GM21825 (cell line): ENCODE measurements around the gene FNDC1.
"Not testable (repeated sequence)": the region's sequence is repeated elsewhere in the genome, so short reads cannot be mapped to it uniquely, and the experiment has no call there.

Experiments
- ATAC-seq: cut with Tn5 transposase; IDR thresholded peaks from one replicate; pipeline ENCODE4 v1.9.1; 2021; ENCODE audit warnings: mild to moderate bottlenecking, moderate library complexity; ENCODE audit not compliant: unreplicated experiment

The FNDC1 gene

GRCh38 chr6:159169193-159169555 is at the start of gene FNDC1:
FNDC1 (plus strand) TSS chr6:159169400; CDS start chr6:159169597, 197 bp downstream.
- no peak for ATAC-seq

GRCh38 chr6:159119791-159120190 is 49.4 kb upstream of the FNDC1 start:
- ATAC-seq = no peak

GRCh38 chr6:159121486-159121885 is 47.7 kb upstream of the FNDC1 start:
- ATAC-seq = no peak

DNA sequence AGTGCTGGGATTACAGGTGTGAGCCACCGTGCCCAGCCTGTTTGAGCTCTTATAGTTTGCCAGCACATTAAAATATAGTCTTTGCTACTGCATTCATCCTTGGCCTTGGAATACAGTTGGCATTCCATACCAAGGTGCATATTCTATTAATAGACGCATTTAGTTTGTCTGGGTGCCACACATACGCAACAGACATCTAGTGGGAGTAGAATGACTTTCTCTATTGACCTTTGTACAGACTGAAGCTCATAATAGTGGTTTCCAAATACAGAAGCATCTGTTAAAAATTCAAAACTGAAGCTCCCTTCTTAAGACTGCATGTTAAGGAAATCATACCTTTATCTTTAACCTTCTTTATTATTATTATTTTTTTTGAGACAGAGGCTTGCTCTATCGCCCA is 46.7 kb upstream of the FNDC1 start:
- no peak for ATAC-seq

- not testable (repeated sequence) for ATAC-seq
Measured at GRCh38 chr6:159123831-159124230, 45.4 kb upstream of the FNDC1 start.

DNA sequence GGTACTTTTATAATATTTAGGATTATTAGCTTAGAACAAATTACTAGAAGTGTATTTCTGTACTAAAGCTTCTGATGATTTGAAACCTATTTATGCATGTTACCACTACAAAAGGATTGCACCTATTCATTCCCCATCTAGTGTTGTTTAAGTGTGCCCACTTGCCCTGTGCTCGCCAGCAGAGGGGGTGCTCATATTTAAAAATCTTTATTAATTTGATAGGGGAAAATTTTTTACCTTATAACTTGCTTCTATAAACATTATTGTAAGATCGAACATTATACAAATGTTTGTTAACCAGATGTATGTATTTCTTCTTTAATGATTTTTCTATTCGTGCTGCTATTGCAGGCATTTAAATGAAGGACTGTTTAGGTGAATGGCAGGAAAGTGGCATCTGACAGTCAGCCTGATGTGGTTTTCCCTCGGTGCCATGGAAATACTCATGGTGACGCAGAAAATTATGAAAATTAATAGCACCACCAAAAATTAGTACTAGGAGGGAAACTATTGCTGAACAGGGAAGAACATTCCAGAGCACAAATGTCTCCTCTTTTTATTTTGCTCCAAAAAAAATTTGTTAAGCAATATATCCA is 44.1 kb upstream of the FNDC1 start:
- no peak for ATAC-seq

DNA sequence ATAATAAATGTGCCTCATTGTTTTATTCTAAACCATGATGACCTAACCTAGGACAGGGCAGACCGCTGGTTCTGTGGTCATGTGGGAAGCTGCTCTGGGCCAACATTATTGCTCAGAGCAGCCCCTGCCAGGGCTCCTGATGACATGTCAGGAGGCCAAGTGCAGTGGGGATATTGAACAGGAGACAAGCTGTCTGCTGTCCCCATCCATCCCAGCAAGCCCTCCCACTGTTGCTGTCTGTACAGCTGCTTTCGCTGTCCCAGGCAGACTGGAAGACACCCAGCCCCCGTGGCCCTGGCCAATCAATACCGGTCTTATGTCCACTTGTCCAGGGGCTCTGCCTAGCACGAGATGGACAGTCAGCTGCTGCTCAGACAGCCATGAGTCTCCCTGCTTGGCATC is 43.2 kb upstream of the FNDC1 start:
- ATAC-seq = no peak

DNA sequence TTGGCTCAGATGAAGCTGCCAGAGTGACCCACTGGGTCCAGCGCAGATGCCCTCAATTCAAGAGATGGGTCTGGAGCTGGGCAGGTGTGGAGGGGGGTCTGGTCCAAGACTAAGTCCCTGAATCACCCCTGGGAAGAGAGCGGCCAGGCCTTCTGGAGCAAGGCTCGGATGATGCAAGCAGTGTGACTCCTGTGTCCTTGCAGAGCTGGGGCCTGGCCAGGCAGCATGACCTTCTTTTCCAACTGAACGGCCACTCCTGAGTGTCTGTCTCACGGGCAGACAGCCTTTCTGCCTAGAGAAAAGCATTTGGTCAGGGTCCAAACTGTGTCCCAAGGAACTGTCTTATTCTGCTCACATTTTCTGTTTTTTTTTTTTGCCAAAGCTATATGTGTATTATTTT is 42.6 kb upstream of the FNDC1 start:
- no peak for ATAC-seq

DNA sequence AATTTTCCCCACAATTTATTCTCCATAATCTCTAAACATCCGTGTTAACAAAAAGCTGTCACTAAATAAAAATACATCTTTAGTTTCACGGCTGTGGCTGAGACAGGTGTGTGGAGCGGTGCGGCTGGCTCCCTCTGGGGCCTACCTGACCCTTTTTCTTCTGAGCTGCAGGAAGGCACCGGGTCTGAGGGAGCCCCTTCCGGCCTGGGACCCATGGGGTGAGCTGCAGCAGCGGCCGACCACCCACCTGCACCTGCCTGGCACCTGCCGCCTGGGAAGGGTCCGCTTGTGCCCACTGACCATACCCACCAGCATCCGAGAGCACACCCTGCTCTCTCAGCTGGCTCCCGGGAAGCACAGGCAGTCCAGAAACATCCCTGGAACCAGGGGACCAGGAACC is 41.5 kb upstream of the FNDC1 start:
- no peak for ATAC-seq

GRCh38 chr6:159128978-159129377 is 40.2 kb upstream of the FNDC1 start:
- ATAC-seq = no peak

- ATAC-seq = no peak
Measured at GRCh38 chr6:159130846-159131245, 38.4 kb upstream of the FNDC1 start.

- ATAC-seq = no peak
Measured at GRCh38 chr6:159131709-159132108, 37.5 kb upstream of the FNDC1 start.

- no peak for ATAC-seq
Measured at GRCh38 chr6:159132664-159133063, 36.5 kb upstream of the FNDC1 start.

DNA sequence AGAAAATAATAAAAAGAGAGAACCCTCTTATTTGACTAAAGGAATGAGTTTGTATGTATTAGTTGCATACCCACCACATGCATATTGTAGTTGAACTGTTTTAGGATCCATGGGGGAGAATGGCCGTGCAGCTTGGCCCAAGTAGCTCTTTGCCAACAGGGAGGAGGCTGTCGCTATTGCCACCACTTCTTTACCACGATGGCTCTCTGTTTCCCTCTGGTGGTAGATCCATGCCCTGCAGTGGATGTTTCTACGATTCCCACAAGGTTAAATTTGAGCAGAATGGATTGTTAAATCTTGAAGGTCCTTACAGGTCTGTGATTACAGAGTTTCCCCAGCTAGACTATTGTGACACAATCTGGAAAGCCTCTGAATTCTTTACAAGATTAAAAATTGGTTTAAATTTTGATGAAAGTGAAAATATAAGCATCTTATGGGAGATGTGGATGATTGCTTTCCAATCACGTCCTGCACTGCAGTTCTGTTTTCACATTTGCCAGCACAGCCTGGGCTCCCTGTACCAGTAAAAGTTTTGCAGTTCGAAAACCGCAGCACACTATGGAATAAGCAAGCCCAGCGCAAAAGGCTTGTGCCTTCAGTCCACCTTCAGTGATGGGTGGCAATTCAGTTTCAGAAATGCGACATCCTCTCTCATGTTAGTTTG is 34.4 kb upstream of the FNDC1 start:
- peak; percentile 58 for ATAC-seq

DNA sequence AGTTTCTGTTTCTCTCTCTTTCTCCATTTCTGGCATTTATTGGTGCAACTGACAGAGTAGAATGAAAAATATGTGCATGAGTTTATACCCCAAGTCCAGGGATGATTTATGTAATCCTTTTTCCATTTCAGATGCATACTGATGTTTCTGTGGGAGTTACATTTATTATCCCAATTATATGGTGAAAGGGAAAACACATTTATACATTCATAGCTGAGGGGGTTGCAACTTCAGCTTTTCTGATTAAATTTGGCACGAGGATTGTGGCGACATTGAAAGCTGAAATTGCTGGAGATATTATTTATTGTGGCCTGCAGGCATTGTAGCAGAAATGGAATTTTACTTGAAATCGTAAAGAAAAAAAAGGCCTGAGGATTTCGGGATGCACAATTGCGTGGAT is 31.5 kb upstream of the FNDC1 start:
- ATAC-seq = no peak

DNA sequence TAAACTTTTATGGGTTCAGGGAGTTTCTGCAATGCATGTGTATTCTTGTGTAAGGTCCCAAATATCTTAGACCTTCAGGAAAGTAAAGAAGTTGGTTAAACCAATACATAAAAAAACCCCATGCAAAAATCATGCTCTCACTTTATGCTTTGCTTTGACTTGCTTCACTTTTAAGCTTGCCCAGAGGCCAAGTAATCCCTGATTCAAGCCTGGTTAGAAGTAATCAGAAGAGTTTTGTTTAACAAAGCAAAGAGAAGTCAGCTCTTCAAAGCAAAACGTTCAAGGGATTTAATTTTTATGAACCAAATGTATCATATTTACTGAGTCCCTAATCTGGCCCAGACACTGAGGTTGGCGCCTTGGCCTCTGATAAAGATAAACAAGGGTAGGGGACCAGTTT is 26.7 kb upstream of the FNDC1 start:
- ATAC-seq = no peak

DNA sequence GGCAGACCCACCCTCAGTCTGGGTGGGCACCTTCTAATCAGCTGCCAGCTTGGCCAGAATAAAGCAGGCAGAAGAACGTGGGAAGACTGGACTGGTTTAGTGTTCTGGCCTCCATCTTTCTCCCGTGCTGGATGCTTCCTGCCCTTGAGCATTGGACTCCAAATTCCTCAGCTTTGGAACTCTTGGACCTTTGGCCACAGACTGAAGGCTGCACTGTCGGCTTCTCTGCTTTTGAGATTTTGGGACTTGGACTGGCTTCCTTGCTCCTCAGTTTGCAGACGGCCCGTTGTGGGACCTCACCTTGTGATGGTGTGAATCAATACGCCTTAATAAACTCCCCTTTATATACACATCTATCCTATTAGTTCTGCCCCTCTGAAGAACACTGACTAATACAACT is 20.6 kb upstream of the FNDC1 start:
- ATAC-seq = no peak

DNA sequence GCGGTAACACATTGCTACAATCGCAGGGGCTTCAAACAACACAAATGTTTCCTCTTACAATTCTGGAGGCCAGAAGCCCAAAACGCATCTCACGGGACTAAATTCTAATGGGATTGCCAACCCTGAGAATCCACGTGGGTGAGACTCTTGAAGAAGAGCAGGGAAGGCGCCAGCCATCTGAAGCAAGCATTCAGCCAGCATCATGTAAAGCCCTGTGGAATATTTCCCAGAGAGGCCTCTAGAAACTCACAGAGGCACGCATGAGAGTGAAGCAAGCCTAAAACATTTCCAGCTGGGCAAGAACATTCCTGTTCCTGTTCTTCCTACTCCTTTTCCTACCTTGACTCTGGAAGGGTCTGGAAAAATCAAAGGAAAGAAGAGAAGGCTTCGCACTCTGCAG is 19.6 kb upstream of the FNDC1 start:
- ATAC-seq = no peak

GRCh38 chr6:159151266-159151855 is 17.8 kb upstream of the FNDC1 start:
- no peak for ATAC-seq

DNA sequence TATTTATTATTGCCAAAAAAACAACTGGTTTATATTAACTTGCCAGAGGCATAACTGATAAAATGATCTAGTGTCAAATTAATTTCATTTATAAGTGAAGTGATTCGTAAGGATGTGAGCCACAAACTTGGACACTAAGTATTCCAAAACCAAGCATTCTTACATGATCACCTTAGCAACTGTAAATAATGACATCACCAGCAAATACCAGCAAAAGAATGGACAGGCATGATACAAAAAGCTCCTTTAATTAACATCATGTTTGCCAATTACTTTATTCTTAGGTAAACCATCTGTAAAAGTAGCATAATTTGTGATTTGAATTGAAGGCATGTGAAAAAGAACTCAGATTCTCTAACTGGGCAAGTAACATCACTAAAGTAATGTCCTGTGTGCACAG is 17.2 kb upstream of the FNDC1 start:
- no peak for ATAC-seq

DNA sequence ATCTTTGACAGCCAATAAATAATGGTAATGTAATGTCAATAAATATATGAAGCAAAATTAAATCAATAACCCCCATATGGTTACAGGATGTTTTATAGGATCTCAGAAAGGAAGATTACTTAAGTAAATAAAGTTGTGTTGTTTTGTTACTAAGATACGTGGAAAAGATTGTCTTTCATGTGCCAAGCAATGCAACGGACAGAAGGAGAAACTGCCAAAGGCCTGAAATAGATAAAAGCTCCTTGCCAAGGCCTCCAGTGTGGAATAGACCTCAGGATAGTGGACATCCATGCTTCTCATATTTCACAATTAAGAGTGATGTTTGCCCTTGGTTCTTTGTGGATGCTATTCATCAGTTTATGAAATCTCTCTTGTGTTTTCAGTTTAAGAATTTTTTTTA is 16.4 kb upstream of the FNDC1 start:
- no peak for ATAC-seq

GRCh38 chr6:159155679-159156078 is 13.5 kb upstream of the FNDC1 start:
- ATAC-seq = no peak

DNA sequence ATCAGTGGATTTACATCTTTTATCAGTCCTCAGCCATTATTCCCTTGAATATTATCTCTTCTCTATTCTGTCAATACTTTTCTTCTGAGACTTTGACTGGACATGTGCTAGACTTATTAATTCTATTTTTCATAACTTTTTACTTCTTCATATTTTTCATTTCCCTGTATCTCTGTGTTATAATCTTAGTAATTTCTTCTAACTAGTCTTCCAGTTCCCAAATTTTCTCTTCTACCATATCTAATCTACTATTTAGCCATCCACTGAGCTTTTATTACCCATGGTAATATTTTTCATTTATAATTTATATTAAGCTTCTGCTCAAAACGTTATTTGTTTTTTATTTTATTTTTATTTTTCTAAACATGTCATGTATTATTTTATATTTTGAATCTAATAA is 13.1 kb upstream of the FNDC1 start:
- ATAC-seq = no peak
